Spinal cord (tissue), 10 donors: ENCODE results near the gene LRIG3. TPM values are rescaled to one million over a fixed set of nuclear protein-coding genes. Genes with fewer than 3 reads are reported as not detected.

Source experiments
- DNase-seq, 6 donors: peaks; one replicate each; pipeline versions ENCODE4 v3.0.0 to v3.0.0-alpha.2; 2013 to 2015; ENCODE audit warnings: low spot score in 6 of 6, low read depth in 4 of 6
- H3K27ac ChIP-seq: one replicate; pipeline ENCODE4 v1.5.1; 2013; ENCODE audit warnings: low read depth, low read length, control low read depth
- H3K27me3 ChIP-seq: one replicate; pipeline ENCODE4 v1.6.1; 2013; ENCODE audit warnings: low read length; ENCODE audit not compliant: control insufficient read depth, insufficient read depth
- H3K36me3 ChIP-seq: one replicate; pipeline ENCODE4 v1.6.1; 2013; ENCODE audit warnings: low read length; ENCODE audit not compliant: control insufficient read depth, insufficient read depth
- H3K4me1 ChIP-seq: one replicate; pipeline ENCODE4 v1.6.1; 2013; ENCODE audit warnings: low read length; ENCODE audit not compliant: control insufficient read depth, insufficient read depth
- H3K4me3 ChIP-seq: one replicate; pipeline ENCODE4 v1.5.1; 2013; ENCODE audit warnings: low read depth, low read length, control low read depth
- H3K9me3 ChIP-seq: one replicate; pipeline ENCODE4 v1.6.1; 2013; ENCODE audit warnings: low read length; ENCODE audit not compliant: control insufficient read depth, insufficient read depth
- WGBS: methylation state at CpG from one replicate; pipeline ENCODE4 v1.1.5; 2013; ENCODE audit warnings: missing lambda C conversion rate; ENCODE audit not compliant: insufficient coverage; 5-methylcytosine and 5-hydroxymethylcytosine counted together
- polyA plus RNA-seq, 2 donors: library from polyadenylated mRNA; unstranded; fragments of 120-200 nt; gene quantifications; one replicate each; pipeline ENCODE4 v1.2.1, GENCODE V29; 2013; ENCODE audit not compliant: insufficient read length in 2 of 2
- total RNA-seq, 2 donors: library from RNA; depleted of rRNA in 1 of 2; stranded (reverse); fragments of 120-200 nt in 1 of 2; fragments of >200 nt in 1 of 2; gene quantifications; one replicate each; pipeline versions ENCODE4 v1.2.3 to v1.2.4, GENCODE V29; 2013 to 2014
- donor health status: healthy.

LRIG3 gene
- total and polyA plus RNA-seq, 4 donors, result 13.3 to 82.3 (median 36.9) TPM

DNA sequence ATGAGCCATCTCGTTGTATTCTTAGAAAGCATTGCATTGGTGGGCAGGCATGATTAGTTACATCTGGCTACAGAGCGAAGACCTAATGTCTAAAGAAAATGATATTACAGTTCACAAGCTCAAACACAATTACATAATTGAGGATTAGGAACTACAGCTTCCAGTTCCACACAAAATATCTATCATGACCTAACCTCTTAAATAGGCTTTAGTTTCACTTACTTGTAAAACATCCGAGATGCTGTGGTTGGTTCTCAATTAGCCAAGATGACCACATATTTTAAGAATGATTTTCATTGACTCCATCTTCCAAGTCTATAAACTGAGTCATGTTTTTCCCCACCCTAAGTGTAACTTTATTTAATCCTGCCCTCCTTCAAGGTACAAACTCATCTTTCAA, 69.5 kb downstream of the LRIG3 start:
- Histone ChIP-seq H3K4me3 (no peak overlapping the region), H3K27ac (no peak overlapping the region), H3K9me3 (no peaks in the 10 kb centered on the region), H3K27me3 (no peaks in the 10 kb centered on the region), H3K4me1 (no peaks in the 10 kb centered on the region), H3K36me3 (no peaks in the 10 kb centered on the region)
- DNase-seq, result no peak
- no CpG with 5 or more reads among the region's 3 CpGs for WGBS

DNA sequence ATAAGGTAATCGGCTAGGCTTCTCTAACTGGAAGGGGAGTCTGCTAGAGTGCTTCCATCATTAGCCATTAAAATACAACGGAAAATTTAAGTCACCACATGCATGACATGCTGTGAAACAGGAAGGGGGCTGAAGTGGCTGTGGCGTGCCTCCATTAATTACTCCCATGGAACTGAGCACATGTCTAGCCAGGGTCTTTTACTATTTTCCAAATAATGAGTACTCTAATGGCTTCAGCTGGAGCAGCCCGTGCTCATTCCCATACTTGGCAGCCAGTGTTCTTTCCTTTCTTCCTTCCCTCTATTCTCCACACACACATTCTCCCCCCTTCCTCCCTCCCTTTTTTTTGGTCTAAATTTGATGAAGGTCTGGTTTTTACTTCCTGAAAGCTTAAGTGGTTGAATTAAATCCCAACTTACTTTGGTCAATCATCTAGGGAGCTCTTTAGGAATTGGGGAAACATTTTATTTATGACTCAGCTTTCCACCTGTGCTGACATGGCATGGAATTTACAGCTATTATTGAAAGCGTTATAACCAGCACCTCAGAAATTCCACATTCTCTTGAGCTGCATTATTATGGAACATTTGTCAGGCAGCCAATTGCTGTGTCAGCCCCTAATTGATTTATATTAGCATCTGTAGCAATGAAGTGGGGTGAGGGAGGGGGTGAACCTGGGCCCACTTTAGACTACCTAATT, 72.3 kb downstream of the LRIG3 start:
- Histone ChIP-seq H3K36me3 (no peaks in the 10 kb centered on the region), H3K4me1 (no peaks in the 10 kb centered on the region), H3K27me3 (no peaks in the 10 kb centered on the region), H3K4me3 (no peak overlapping the region), H3K9me3 (no peaks in the 10 kb centered on the region), H3K27ac (no peak overlapping the region)
- no CpG with 5 or more reads among the region's 5 CpGs for WGBS
- peak in 2 of 6 donors; percentile 65 to 67 for DNase-seq

DNA sequence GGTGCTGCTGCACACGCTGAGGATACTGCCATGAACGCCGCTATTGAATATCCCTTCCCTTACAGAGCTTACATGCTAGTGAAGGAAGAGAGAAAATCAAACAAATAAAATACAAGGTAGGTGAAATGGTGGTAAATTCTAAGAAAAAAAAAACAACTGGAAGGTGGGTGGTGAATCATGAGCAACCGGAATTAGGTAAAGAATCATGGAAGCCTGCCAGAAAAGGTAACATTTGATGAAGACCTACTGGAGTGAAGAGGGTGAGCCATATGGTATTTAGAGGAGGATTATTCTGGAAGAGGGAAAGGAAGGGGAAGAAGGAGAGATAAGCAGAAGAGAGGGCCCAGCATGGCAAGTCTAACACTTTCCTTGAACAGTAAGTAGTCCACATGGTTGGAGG, 76.1 kb downstream of the LRIG3 start:
- Histone ChIP-seq H3K4me3 (no peak overlapping the region), H3K36me3 (no peaks in the 10 kb centered on the region), H3K27ac (no peak overlapping the region), H3K27me3 (no peaks in the 10 kb centered on the region), H3K9me3 (no peaks in the 10 kb centered on the region), H3K4me1 (peaks cover 7% of the 10 kb centered on the region)
- WGBS, result 86% methylated on average over 1 of the region's 4 CpGs
- no peak for DNase-seq

DNA sequence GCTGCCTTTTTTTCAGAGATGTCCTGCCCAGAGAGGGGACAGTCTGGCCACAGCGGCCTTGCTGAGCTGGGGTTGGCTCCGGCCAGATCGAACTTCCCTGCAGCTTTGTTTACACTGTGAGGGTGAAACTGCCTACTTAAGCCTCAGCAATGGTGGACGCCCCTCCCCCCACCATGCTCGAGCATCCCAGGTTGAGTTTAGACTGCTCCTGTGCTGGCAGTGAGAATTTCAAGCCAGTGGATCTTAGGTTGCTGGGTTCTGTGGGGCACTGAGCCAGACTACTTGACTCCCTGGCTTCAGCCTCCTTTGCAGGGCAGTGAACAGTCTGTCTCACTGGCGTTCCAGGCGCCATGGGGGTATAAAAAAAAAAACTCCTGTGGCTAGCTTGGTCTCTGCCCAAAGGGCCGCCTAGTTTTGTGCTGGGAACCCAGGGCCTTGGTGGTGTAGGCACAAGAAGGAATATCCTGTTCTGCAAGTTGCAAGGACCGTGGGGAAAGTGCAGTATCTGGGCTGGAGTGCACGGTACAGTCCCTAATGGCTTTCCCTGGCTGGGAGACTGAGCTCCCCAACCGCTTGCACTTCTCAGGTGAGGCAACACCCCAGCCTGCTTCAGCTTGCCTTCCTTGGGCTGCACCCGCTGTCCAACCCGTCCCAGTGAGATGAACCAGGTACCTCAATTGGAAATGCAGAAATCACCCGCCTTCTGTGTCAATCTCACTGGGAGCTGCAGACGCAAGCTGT, 79.1 kb downstream of the LRIG3 start:
- H3K36me3 ChIP-seq, result no peaks in the 10 kb centered on the region
- WGBS, result 85% methylated on average over 11 of the region's 15 CpGs
- H3K4me3 ChIP-seq, result no peak overlapping the region

DNA sequence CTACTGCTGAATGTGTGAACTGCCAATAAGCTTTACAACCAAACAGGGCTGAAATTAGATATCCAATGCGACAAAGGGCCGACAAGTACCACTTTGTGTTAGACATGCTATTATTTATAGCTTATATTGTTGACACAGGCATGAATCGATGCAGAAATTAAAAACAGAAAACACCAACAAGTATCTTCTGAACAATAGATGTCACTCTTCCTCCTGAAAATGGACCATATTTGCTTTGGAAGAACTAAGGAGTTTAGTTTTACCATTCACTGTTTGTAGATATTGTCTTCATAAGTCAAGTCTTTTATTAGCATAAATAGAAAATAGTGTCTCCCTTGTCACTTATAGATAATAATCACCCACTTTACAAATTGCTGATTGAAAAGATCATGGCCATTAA, 86.5 kb downstream of the LRIG3 start:
- WGBS, result no CpG with 5 or more reads among the region's 3 CpGs
- DNase-seq, result peak in 1 of 6 donors; percentile 37
- Histone ChIP-seq H3K27me3 (no peaks in the 10 kb centered on the region), H3K27ac (no peak overlapping the region), H3K36me3 (no peaks in the 10 kb centered on the region), H3K9me3 (no peaks in the 10 kb centered on the region), H3K4me1 (no peaks in the 10 kb centered on the region), H3K4me3 (no peak overlapping the region)

More for the DNA sequence above, 79.1 kb downstream of the LRIG3 start:
- Histone ChIP-seq H3K27me3 (no peaks in the 10 kb centered on the region), H3K4me1 (peaks cover 7% of the 10 kb centered on the region), H3K27ac (no peak overlapping the region), H3K9me3 (no peaks in the 10 kb centered on the region)
- DNase-seq, result peak in 1 of 6 donors; percentile 44

DNA sequence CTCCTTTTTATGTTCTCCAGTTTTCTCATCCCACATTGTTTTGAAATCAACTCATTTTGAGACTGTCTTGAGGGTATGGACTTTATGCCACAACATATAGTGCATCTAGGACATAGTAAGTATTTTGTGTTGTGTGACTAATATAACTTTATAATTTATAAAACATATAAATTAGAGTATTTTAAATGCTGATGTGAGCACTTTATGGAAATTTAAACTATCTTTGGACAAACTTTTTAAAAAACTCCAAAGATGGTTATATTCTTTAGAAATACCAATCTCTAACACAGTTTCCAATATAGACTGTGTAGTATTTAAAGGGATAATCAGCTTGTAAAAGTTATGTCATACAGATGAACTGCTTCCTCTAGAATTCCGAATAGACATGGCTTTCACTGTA, 87.4 kb downstream of the LRIG3 start:
- WGBS, result no CpG with 5 or more reads among the region's 1 CpG
- H3K9me3 ChIP-seq, result no peaks in the 10 kb centered on the region
- no peak for DNase-seq

More for the DNA sequence above, 87.4 kb downstream of the LRIG3 start:
- no peak overlapping the region for H3K4me3 ChIP-seq
- H3K36me3 ChIP-seq, result no peaks in the 10 kb centered on the region
- H3K27me3 ChIP-seq, result no peaks in the 10 kb centered on the region
- H3K27ac ChIP-seq, result no peak overlapping the region
- no peaks in the 10 kb centered on the region for H3K4me1 ChIP-seq
